NCI-H446 treated with DMSO at 0.1 percent for 48 hours (cell line): ENCODE results near the gene IKZF5.

Experiments
- DNase-seq: peaks from one replicate; lab custom pipeline; 2025; lab: John Stamatoyannopoulos, UW

Gene IKZF5

DNA sequence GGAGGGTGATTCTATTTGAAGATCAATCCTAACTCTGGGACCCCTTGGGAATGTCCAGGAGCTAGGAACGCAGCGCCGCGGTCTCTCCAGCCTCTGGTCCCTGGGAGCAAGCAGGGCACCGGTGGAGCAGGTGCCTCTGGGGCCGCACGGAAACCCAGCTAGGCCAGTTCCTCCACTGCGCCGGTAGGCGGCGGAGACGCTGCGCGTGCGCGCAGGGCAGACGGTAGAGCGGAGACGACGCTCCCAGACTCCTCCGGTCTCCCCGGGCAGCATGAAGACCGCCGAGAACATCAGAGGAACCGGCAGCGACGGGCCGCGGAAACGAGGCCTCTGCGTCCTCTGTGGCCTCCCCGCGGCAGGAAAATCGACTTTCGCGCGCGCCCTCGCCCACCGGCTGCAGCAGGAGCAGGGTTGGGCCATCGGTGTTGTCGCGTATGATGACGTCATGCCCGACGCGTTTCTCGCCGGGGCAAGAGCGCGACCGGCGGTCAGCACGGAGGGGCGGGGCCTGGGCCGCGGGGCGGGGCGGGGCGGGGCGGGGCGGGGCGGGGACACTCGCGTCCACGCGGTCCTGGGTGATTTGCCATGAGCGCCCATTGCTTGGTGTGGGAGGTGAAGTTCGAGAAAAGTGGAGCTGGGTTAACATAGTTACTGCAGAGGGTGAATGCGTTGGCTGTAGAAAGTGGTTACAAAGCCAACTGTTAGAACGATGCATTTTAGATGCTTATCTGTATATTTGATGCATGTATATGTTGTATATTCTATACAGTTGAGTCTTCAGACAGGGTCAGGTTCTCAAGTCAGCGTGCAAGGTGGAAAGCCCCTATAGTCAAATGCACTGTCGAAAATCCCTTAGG, 28.2 kb downstream of the IKZF5 start, which contains the start of gene PSTK:
Gene PSTK (plus strand): TSS at position 193 of the 857 bp plus-strand sequence. CDS start 79 bp downstream, at position 272.
- DNase-seq: peak; percentile 71

DNA sequence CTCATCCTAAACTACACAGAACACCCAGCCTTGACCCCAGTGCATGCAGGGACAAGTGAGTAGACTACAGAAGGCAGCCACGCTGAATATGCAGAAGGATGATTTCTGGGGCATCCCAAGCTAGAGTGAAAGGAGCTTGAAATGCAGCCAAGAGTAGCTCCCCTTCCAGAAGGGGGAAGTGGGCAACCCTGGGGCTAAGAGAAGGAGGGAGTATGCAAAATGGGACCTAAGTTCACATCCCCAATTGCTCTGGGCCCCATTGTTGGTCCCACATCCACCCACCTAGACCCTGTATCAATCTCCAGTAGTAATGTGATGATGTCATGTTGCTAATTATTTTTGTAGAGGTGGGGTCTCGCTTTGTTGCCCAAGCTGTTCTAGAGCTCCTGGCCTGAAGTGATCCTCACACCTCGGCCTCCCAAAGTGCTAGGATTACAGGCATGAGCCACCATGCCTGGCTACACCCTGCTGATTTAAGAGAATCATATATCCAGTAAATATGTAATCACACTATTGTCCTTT, 34.0 kb downstream of the IKZF5 start:
- no peak for DNase-seq

GRCh38 chr10:122974023-122974422, 34.6 kb downstream of the IKZF5 start:
- no peak for DNase-seq

- DNase-seq: no peak
Measured at GRCh38 chr10:122968698-122969097, 39.9 kb downstream of the IKZF5 start.

DNA sequence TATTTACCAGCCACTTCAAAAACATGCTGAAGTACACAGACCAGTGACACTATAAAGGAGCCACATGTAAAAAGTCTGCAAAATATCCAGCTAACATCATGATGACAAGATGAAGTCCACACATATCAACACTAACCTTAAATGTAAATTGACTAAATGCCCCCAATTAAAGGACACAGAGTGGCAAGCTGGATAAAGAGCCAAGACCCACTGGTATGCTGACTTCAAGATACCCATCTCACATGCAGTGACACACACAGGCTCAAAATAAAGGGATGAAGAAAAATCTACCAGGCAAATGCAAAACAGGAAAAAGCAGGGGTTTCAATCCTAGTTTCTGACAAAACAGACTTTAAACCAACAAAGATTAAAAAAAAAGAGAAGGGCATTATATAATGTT, 41.7 kb downstream of the IKZF5 start:
- DNase-seq: no peak

DNA sequence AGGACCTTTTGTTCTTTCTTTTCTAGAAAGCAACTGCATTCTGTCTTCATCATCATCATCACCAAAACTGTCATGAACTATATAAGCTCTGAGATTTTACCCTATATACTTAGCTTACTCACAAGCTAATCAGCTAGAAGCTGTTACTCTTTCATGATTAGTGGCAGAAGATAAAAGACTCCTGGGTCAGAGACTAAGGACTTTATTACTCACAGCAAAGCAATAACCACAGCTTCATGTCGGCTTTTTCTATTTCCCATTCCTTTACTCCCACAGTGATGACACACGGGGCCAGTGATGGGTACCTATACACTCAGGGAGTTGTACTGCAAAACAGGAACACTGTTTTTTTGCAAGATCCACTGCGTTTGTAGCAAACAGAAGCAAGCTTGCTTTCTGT, 46.2 kb downstream of the IKZF5 start:
- no peak for DNase-seq

DNA sequence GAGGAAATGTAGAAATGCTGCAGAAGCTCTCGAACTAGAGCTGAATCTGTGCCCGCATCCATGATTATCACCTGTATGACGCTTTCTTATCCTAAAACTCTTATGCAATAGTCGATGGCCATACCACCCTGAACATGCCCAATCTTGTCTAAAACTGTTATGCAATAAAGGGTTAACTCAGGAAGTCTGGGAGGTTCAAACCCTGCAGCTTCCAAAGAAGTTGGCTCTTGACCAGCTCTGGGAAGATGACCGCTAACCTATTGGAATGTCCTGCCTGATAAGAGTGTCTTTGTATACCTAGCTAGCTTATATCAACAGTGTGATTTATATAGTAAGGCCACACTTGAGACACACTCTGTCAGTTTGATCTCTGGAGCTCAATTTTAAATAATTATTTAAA, 51.1 kb downstream of the IKZF5 start:
- DNase-seq: no peak

DNA sequence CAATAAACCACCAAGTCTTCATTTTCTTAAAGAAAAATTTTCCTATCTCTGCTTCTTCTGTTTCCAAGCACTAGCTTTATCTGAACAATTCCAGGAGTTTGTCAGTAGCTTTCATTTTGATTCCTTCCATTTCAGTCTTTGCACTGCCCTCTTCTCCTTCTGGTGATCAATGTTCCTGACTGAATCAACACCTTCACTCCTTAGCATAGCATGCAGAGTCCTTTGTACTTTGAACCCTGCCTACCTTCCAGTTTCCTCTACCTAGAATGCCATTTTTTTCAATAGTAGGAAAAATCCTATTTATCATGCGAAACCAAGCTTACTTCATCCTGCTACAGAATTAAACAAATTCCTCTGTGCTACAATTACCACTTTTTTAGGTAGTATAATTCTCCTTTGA, 52.7 kb downstream of the IKZF5 start:
- no peak for DNase-seq

DNA sequence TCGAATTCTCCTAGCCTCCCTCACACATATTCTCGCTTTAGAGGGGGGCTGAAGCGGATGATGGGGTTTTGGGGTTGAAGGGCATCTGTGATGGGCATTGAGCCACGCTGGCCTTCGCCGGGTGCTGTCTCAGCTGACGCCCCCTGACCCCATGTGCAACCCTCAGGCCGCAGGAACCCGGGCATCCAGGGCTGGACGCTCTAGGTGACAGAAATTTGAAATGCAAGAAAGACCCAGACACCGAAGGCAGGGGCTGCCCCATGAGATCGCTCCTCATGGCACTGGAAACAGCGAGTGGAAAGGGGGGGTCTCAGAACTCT, 53.9 kb downstream of the IKZF5 start:
- no peak for DNase-seq

DNA sequence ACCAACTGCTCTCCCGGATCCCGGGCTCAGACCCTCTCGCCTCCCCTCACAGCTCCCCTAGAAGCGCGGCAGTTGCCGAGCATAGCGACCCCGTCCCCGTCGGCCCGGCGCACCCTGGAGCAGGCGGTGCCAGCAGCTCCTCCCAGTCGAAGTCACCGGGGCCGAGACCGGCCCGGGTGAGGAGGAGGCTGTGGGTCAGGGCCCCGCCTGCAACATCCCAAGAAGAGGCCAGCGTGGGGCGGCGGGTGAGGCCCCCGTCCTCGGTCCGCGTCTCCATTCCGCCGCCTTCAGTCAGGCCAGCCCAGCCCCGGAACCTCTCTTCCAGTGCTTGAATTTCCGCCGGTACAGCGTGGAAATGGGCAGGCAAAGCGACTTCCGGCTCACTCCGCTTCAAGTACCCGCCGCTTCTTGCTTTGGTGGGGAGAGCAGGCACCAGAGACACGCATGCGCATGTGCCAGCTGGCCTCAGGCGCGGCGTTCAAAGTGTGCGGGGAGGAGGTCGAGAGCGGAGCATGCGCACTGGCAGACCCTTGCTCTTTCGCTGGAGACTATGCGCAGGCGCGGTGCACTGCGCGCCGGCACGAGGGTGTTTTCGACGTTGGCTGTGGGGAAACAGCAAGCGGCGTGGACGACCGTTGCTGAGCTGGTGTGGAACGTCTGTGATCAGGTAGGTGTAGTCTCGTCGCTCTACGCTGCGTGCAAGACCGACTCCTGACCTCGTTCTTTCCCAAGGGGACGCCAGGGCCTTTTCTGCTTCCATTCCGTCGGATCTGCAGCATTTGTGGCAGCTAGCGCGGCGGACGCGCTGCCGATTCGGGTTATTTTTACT, 54.5 kb downstream of the IKZF5 start, which contains the start of gene C10orf88:
Gene C10orf88 (minus strand): TSS at position 326 of the 829 bp plus-strand sequence. CDS start 49 bp downstream, at position 277.
- DNase-seq: peak; percentile 91

- DNase-seq: no peak
Measured at GRCh38 chr10:122949296-122949695, 59.3 kb downstream of the IKZF5 start.
